Esophagus muscularis mucosa (tissue), 4 donors: Measurements from ENCODE around the gene ROBO2. TPM values are rescaled to one million over a fixed set of nuclear protein-coding genes. Genes with fewer than 3 reads are reported as not detected.

Source experiments
- DNase-seq: peaks from one replicate; pipeline ENCODE4 v3.0.0-alpha.2; 2017; ENCODE audit errors: extremely low spot score
- H3K27ac ChIP-seq, 4 donors: fragments of 200-600 bp; sonication (generic); replicated peaks in 1 of 4; 1 replicate in 3 of 4; 2 replicates in 1 of 4; pipeline ENCODE4 v1.5.1; 2016 to 2019; ENCODE audit warnings: mild to moderate bottlenecking in 1 of 4
- H3K27me3 ChIP-seq, 4 donors: fragments of 200-600 bp; sonication (generic); one replicate each; pipeline versions ENCODE4 v1.5.1 to v1.6.0; 2016 to 2019
- H3K36me3 ChIP-seq, 4 donors: fragments of 200-600 bp; sonication (generic); one replicate each; pipeline ENCODE4 v1.5.1; 2016 to 2019
- H3K4me1 ChIP-seq, 4 donors: fragments of 200-600 bp; sonication (generic); one replicate each; pipeline ENCODE4 v1.5.1; 2016 to 2019
- H3K4me3 ChIP-seq, 4 donors: fragments of 200-600 bp; sonication (generic); 1 replicate in 2 of 4; 2 replicates in 2 of 4; pipeline ENCODE4 v1.5.1; 2016 to 2019; ENCODE audit warnings: mild to moderate bottlenecking in 4 of 4, moderate library complexity in 1 of 4
- H3K9me3 ChIP-seq, 4 donors: fragments of 200-600 bp; sonication (generic); 1 replicate in 3 of 4; 2 replicates in 1 of 4; pipeline ENCODE4 v1.5.1; 2016 to 2019
- EP300 ChIP-seq: sonication (generic); formaldehyde crosslinking; IDR thresholded peaks from one replicate; pipeline ENCODE4 v1.6.1; 2017; ENCODE audit warnings: antibody characterized with exemption
- POLR2A ChIP-seq: fragments of 450-650 bp; IDR thresholded peaks from one replicate; pipeline ENCODE4 v1.6.1; 2017; ENCODE audit warnings: antibody characterized with exemption, moderate library complexity, mild to moderate bottlenecking, low read depth
- POLR2AphosphoS5 ChIP-seq, 2 donors: sonication (generic); formaldehyde crosslinking; IDR thresholded peaks; one replicate each; pipeline ENCODE4 v1.6.1; 2017; ENCODE audit warnings: antibody characterized with exemption in 2 of 2
- WGBS: methylation state at CpG from one replicate; pipeline ENCODE4 v1.1.5; 2018; 5-methylcytosine and 5-hydroxymethylcytosine counted together
- intact Hi-C: fragments of 100-400 bp; cut with DNase I; formaldehyde crosslinking; loops from one replicate; pipeline ENCODE4 v1.15.1; 2023
- total RNA-seq, 4 donors: library from RNA; depleted of rRNA; stranded (reverse); fragments of >200 nt; gene quantifications; one replicate each; pipeline versions ENCODE4 v1.1.0 to v1.2.1, GENCODE V29; 2016
- TF ChIP-seq, protein P1 (sequence below), 3 experiments: fragments of 200-600 bp in 2 of 3; fragments of 450-650 bp in 1 of 3; sonication (generic) in 2 of 3; IDR thresholded peaks; one replicate each; pipeline ENCODE4 v1.5.1; 2017 to 2019; ENCODE audit warnings: antibody characterized with exemption in 3 of 3, mild to moderate bottlenecking in 2 of 3, moderate library complexity in 1 of 3

Gene ROBO2
- total RNA-seq, 4 donors from 2014 or later = 0.83 to 2.1 (median 1.3) TPM

DNA sequence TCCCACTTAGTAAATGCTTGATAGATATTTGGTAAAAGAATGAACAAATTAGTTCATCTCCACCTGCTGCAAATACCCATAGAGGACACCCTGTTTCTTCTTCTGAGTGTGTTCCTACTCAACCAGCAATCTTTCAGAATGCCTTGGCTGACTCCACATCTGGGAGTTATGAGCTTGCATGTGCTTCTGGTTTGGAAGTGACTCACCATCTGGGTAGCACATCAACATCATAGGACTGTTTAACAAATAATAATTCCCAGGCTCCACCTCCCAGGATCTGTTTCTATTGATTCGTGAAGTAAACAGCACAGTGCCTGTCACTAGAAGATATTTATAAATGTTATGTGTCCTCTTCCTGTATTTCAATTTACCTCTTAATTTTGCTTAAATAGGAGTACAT, 580.1 kb downstream of the ROBO2 start:
- Histone ChIP-seq H3K27ac (no peak overlapping the region), H3K36me3 (no peaks in the 10 kb centered on the region), H3K27me3 (no peaks in the 10 kb centered on the region), H3K4me3 (no peak overlapping the region), H3K4me1 (no peaks in the 10 kb centered on the region), H3K9me3 (no peaks in the 10 kb centered on the region)
- intact Hi-C loops = no loop called here
- WGBS = 90% methylated on average over 1 of the region's 1 CpG
- TF ChIP-seq, protein P1, sequence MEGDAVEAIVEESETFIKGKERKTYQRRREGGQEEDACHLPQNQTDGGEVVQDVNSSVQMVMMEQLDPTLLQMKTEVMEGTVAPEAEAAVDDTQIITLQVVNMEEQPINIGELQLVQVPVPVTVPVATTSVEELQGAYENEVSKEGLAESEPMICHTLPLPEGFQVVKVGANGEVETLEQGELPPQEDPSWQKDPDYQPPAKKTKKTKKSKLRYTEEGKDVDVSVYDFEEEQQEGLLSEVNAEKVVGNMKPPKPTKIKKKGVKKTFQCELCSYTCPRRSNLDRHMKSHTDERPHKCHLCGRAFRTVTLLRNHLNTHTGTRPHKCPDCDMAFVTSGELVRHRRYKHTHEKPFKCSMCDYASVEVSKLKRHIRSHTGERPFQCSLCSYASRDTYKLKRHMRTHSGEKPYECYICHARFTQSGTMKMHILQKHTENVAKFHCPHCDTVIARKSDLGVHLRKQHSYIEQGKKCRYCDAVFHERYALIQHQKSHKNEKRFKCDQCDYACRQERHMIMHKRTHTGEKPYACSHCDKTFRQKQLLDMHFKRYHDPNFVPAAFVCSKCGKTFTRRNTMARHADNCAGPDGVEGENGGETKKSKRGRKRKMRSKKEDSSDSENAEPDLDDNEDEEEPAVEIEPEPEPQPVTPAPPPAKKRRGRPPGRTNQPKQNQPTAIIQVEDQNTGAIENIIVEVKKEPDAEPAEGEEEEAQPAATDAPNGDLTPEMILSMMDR (IDR thresholded peaks at IDR 0.05) = no peak
- no peak for TF ChIP-seq POLR2A
- TF ChIP-seq EP300 = no peak
- TF ChIP-seq POLR2AphosphoS5 (IDR thresholded peaks at IDR 0.05) = no peak
- DNase-seq = no peak

DNA sequence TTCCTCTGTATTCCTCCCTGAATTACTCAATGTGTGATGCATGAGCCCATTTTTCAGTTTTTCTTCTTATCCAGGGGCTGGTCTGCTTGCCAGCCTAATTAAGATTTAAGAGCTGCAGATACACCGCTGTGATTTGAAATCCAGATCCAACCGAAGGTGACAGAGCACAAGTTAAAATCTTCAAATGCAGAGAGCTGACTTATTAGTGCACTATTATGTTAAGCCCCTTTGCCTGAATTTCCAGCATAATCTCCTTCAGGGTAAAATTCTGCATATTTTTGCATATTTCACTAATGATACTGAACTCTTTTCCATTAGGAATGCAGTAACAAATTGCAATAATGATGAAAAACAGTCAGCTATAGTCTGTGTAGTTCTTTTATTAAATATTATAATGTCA, 583.6 kb downstream of the ROBO2 start:
- intact Hi-C loops = no loop called here
- H3K27me3 ChIP-seq = no peaks in the 10 kb centered on the region
- no peak overlapping the region for H3K4me3 ChIP-seq
- DNase-seq = no peak
- H3K36me3 ChIP-seq = no peaks in the 10 kb centered on the region
- 91% methylated on average over 2 of the region's 2 CpGs for WGBS
- no peaks in the 10 kb centered on the region for H3K9me3 ChIP-seq
- H3K27ac ChIP-seq = no peak overlapping the region
- no peaks in the 10 kb centered on the region for H3K4me1 ChIP-seq
- TF ChIP-seq EP300 = no peak
- TF ChIP-seq, protein P1 (IDR thresholded peaks at IDR 0.05) = no peak
- no peak for TF ChIP-seq POLR2A
- no peak for TF ChIP-seq POLR2AphosphoS5 (IDR thresholded peaks at IDR 0.05)

- H3K36me3 ChIP-seq = no peaks in the 10 kb centered on the region
- no peak overlapping the region for H3K27ac ChIP-seq
- H3K4me1 ChIP-seq = no peaks in the 10 kb centered on the region
- TF ChIP-seq, protein P1 (IDR thresholded peaks at IDR 0.05) = no peak
- no peak for TF ChIP-seq EP300
- TF ChIP-seq POLR2A = no peak
- TF ChIP-seq POLR2AphosphoS5 (IDR thresholded peaks at IDR 0.05) = no peak
- H3K4me3 ChIP-seq = no peak overlapping the region
- H3K9me3 ChIP-seq = no peaks in the 10 kb centered on the region
- DNase-seq = no peak
- no peaks in the 10 kb centered on the region for H3K27me3 ChIP-seq
- intact Hi-C loops = no loop called here
- 89% methylated on average over 1 of the region's 1 CpG for WGBS
Observed at GRCh38 chr3:77626157-77626556, 586.3 kb downstream of the ROBO2 start.

DNA sequence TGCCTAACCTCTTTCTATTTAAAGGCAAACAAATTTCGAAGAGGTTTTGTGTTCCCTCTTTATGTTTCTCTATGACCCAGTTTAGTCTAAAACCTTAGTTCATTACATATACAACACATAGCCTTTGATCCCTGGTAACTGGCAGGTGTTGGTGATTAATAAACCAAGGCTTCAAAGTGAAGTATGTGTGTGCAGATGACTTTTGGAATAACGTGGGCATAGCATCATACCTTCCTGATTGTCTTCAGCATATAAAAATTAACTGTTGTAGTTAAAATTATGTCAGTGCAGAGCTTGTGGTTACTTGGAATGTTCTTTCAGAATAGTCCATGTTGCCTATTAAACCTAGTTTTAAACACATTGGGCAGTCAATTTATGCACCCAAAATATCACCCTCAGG, 608.3 kb downstream of the ROBO2 start:
- 27% methylated on average over 2 of the region's 2 CpGs for WGBS
- no peaks in the 10 kb centered on the region for H3K4me1 ChIP-seq
- H3K27me3 ChIP-seq = no peaks in the 10 kb centered on the region

DNA sequence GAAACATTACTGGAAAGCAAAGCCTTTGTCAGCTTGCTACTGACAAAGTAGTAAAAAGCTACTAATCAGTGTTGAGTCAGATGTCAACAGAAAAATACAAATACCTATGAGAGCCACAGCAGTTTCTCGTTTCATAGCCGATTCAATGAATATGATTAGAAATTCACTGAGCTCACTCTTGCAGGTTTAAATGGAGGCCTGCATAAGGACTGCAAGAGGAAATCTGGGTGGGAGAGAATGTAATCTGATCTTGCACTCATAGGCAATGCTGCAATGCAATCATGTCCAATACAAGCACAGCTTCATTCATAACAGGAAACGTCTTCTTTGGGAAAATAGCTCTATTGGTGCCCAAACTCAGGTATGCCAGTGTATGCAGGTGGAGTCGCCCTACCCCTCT, 608.8 kb downstream of the ROBO2 start:
- no peaks in the 10 kb centered on the region for H3K27me3 ChIP-seq
- H3K4me1 ChIP-seq = no peaks in the 10 kb centered on the region
- H3K4me3 ChIP-seq = no peak overlapping the region
- no peaks in the 10 kb centered on the region for H3K36me3 ChIP-seq
- H3K9me3 ChIP-seq = no peaks in the 10 kb centered on the region
- no peak overlapping the region for H3K27ac ChIP-seq
- 69% methylated on average over 4 of the region's 4 CpGs for WGBS
- no peak for DNase-seq
- intact Hi-C loops = no loop called here
- no peak for TF ChIP-seq POLR2AphosphoS5 (IDR thresholded peaks at IDR 0.05)

More for the DNA sequence above, 608.3 kb downstream of the ROBO2 start:
- TF ChIP-seq POLR2AphosphoS5 (IDR thresholded peaks at IDR 0.05) = no peak
- no peaks in the 10 kb centered on the region for H3K36me3 ChIP-seq
- intact Hi-C loops = no loop called here
- no peak overlapping the region for H3K4me3 ChIP-seq
- DNase-seq = no peak
- H3K27ac ChIP-seq = no peak overlapping the region
- H3K9me3 ChIP-seq = no peaks in the 10 kb centered on the region

- Histone ChIP-seq H3K4me1 (no peaks in the 10 kb centered on the region), H3K4me3 (no peak overlapping the region), H3K36me3 (no peaks in the 10 kb centered on the region), H3K9me3 (no peaks in the 10 kb centered on the region), H3K27me3 (no peaks in the 10 kb centered on the region), H3K27ac (no peak overlapping the region)
- intact Hi-C loops = no loop called here
- TF ChIP-seq POLR2AphosphoS5 (IDR thresholded peaks at IDR 0.05) (no peak), EP300 (no peak), POLR2A (no peak)
- TF ChIP-seq, protein P1 (IDR thresholded peaks at IDR 0.05) = no peak
- DNase-seq = no peak
Observed at GRCh38 chr3:77652624-77653023, 612.7 kb downstream of the ROBO2 start.
